ENCODE measurements around the gene PAX7.

DNA sequence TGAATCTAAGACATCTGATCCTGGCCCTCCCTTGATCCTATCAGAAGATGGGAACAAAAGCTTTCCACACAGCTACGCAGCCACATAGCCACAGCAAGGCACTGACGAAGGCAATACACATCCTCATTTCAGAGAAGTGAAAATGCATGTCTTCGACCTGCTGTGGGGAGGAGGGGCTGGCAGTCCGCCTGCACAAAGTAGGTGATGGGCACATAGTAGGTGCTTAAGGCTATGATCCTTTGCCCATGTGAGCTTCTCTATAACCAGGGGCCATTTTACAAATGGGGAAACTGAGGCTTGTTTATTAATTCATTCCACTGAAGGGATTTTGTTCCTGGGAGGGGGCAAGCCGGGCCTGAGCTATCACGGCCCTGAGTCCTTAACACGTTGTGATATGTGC, 94.2 kb downstream of the PAX7 start:
- no peak for TF ChIP-seq EZH2 (IDR thresholded peaks at IDR 0.05; ENCODE audit: insufficient read depth, low read length)
- TF ChIP-seq, protein P1, sequence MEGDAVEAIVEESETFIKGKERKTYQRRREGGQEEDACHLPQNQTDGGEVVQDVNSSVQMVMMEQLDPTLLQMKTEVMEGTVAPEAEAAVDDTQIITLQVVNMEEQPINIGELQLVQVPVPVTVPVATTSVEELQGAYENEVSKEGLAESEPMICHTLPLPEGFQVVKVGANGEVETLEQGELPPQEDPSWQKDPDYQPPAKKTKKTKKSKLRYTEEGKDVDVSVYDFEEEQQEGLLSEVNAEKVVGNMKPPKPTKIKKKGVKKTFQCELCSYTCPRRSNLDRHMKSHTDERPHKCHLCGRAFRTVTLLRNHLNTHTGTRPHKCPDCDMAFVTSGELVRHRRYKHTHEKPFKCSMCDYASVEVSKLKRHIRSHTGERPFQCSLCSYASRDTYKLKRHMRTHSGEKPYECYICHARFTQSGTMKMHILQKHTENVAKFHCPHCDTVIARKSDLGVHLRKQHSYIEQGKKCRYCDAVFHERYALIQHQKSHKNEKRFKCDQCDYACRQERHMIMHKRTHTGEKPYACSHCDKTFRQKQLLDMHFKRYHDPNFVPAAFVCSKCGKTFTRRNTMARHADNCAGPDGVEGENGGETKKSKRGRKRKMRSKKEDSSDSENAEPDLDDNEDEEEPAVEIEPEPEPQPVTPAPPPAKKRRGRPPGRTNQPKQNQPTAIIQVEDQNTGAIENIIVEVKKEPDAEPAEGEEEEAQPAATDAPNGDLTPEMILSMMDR (IDR thresholded peaks at IDR 0.05; ENCODE audit: insufficient read depth, low read depth, low read length), result no peak

Data from astrocyte (in vitro differentiated cells and primary cell).